A549 (cell line): ENCODE data around the gene ESR1. TPM values are rescaled to one million over a fixed set of nuclear protein-coding genes. Genes with fewer than 3 reads are reported as not detected.

Experiments used
- ATAC-seq, 2 experiments: fragments of 200-7000 bp in 1 of 2; fragments of >200 bp in 1 of 2; cut with Nextera tagmentation in 1 of 2; cut with Tn5 transposase in 1 of 2; 3 replicates each; pipeline versions ENCODE4 v1.8.0 to v1.9.1; 2018 to 2020; ENCODE audit warnings: mild to moderate bottlenecking in 1 of 2, moderate library complexity in 1 of 2
- CTCF ChIA-PET: fragments of 300-600 bp; sonication (Branson Sonifier 250); formaldehyde crosslinking; extraction: SDS; loops from one replicate; lab custom pipeline; 2021; ENCODE audit warnings: antibody characterized with exemption, inconsistent platforms; lab: Yijun Ruan, JAX
- POLR2A ChIA-PET: fragments of 350-600 bp; formaldehyde crosslinking; extraction: SDS; loops from one replicate; lab custom pipeline; 2021; ENCODE audit warnings: antibody characterized with exemption, inconsistent platforms; lab: Yijun Ruan, JAX
- DNase-seq, 2 experiments: peaks; one replicate each; pipeline versions ENCODE4 v3.0.0 to v3.0.0-alpha.2; 2011 to 2016; ENCODE audit warnings: low read depth in 1 of 2, low spot score in 1 of 2
- FAIRE-seq: peaks from 2 replicates; lab custom pipeline; 2011; peaks lifted over from hg19 to GRCh38; lab: Jason Lieb, UNC
- H3K27ac ChIP-seq, 2 experiments: fragments of >200 bp; sonication (Bioruptor Twin); formaldehyde crosslinking; 3 replicates each; pipeline ENCODE4 v1.5.1; 2016 to 2017
- H3K4me1 ChIP-seq: fragments of >200 bp; sonication (Bioruptor Twin); formaldehyde crosslinking; 3 replicates; pipeline ENCODE4 v1.6.1; 2016
- H3K4me2 ChIP-seq: fragments of >200 bp; sonication (Bioruptor Twin); formaldehyde crosslinking; 3 replicates; pipeline ENCODE4 v1.6.1; 2016
- H3K4me3 ChIP-seq: fragments of >200 bp; sonication (Bioruptor Twin); formaldehyde crosslinking; 3 replicates; pipeline ENCODE4 v1.5.1; 2016
- H3K9me3 ChIP-seq: fragments of >200 bp; sonication (Bioruptor Twin); formaldehyde crosslinking; 3 replicates; pipeline ENCODE4 v1.6.1; 2016
- CHD4 ChIP-seq: fragments of 200-600 bp; sonication (generic); IDR thresholded peaks from 2 replicates; pipeline ENCODE4 v1.6.1; 2016; ENCODE audit warnings: antibody characterized with exemption, mild to moderate bottlenecking, borderline replicate concordance
- ESRRA ChIP-seq: fragments of 150-350 bp; IDR thresholded peaks from 2 replicates; pipeline ENCODE4 v1.6.1; 2014; ENCODE audit warnings: mild to moderate bottlenecking, low read length, borderline replicate concordance
- FOSL2 ChIP-seq, 2 experiments: fragments of 450-650 bp in 1 of 2; fragments of >200 bp in 1 of 2; sonication (Bioruptor Twin) in 1 of 2; formaldehyde crosslinking; IDR thresholded peaks; 2 replicates each; pipeline versions ENCODE4 v1.5.0 to v1.6.1; 2016 to 2020; ENCODE audit warnings: mild to moderate bottlenecking in 1 of 2, moderate library complexity in 1 of 2
- GATA3 ChIP-seq: IDR thresholded peaks from 2 replicates; pipeline ENCODE4 v1.6.1; 2012; ENCODE audit warnings: borderline replicate concordance
- HOXA7 ChIP-seq: fragments of 250-450 bp; sonication (Bioruptor Pico); IDR thresholded peaks from 2 replicates; pipeline ENCODE4 v1.5.0; 2020; ENCODE audit warnings: mild to moderate bottlenecking, moderate library complexity
- HOXB13 ChIP-seq: fragments of 250-450 bp; sonication (Bioruptor Pico); IDR thresholded peaks from 2 replicates; pipeline ENCODE4 v1.5.0; 2020; ENCODE audit warnings: low read depth, mild to moderate bottlenecking, moderate library complexity
- HOXB5 ChIP-seq: fragments of 250-450 bp; sonication (Bioruptor Pico); IDR thresholded peaks from 2 replicates; pipeline ENCODE4 v1.5.0; 2020; ENCODE audit warnings: mild to moderate bottlenecking, moderate library complexity
- JUNB ChIP-seq: fragments of >200 bp; sonication (Bioruptor Twin); formaldehyde crosslinking; IDR thresholded peaks from 2 replicates; pipeline ENCODE4 v1.6.1; 2016
- MAFK ChIP-seq: fragments of 450-650 bp; IDR thresholded peaks from 2 replicates; pipeline ENCODE4 v1.6.1; 2014; ENCODE audit not compliant: partially characterized antibody
- MAZ ChIP-seq: fragments of 150-350 bp; IDR thresholded peaks from 2 replicates; pipeline ENCODE4 v1.6.1; 2014; ENCODE audit warnings: antibody characterized with exemption, low read depth, low read length, borderline replicate concordance
- NFE2L2 ChIP-seq: fragments of 150-350 bp; conservative IDR thresholded peaks from 2 replicates; pipeline ENCODE4 v1.6.1; 2014; ENCODE audit warnings: low read length
- NR3C1 ChIP-seq: fragments of >200 bp; sonication (Bioruptor Twin); formaldehyde crosslinking; IDR thresholded peaks from 3 replicates; pipeline ENCODE4 v1.6.1; 2017
- RCOR1 ChIP-seq: fragments of 150-350 bp; IDR thresholded peaks from 2 replicates; pipeline ENCODE4 v1.6.1; 2014; ENCODE audit warnings: antibody characterized with exemption, low read length, low read depth
- RFX5 ChIP-seq: fragments of 450-650 bp; IDR thresholded peaks from 2 replicates; pipeline ENCODE4 v1.7.1; 2014; ENCODE audit warnings: antibody characterized with exemption, mild to moderate bottlenecking, moderate library complexity
- SMC3 ChIP-seq: fragments of >200 bp; sonication (Bioruptor Twin); formaldehyde crosslinking; IDR thresholded peaks from 3 replicates; pipeline ENCODE4 v1.6.1; 2018; ENCODE audit warnings: inconsistent platforms
- SREBF2 ChIP-seq: fragments of 450-650 bp; IDR thresholded peaks from 2 replicates; pipeline ENCODE4 v1.6.1; 2014; ENCODE audit warnings: mild to moderate bottlenecking, moderate library complexity
- TP53 ChIP-seq: fragments of 250-450 bp; sonication (Bioruptor Pico); IDR thresholded peaks from 2 replicates; pipeline ENCODE4 v1.5.0; 2021; ENCODE audit warnings: mild to moderate bottlenecking, moderate library complexity
- WGBS: methylation state at CpG from one replicate; pipeline ENCODE4 v1.1.6; 2017; ENCODE audit errors: missing lambda C conversion rate; 5-methylcytosine and 5-hydroxymethylcytosine counted together
- polyA plus RNA-seq, 4 experiments: library from polyadenylated mRNA; depleted of rRNA in 3 of 4; stranded (reverse); fragments of >200 nt; fragmentation: RNase III in 1 of 4; extraction: RNeasy Plus Mini Kit Qiagen cat#74134 plus additional on column Dnase treatment in 1 of 4; gene quantifications; 2 replicates in 3 of 4; 3 replicates in 1 of 4; pipeline ENCODE4 v1.2.3, GENCODE V29; 2011 to 2017
- TF ChIP-seq, protein P1 (sequence below): fragments of >200 bp; sonication (Bioruptor Twin); formaldehyde crosslinking; IDR thresholded peaks from 3 replicates; pipeline ENCODE4 v1.6.1; 2016
- TF ChIP-seq, protein P2 (sequence below): fragments of 250-450 bp; sonication (Bioruptor Pico); IDR thresholded peaks from 2 replicates; pipeline ENCODE4 v1.5.0; 2021; ENCODE audit warnings: mild to moderate bottlenecking, moderate library complexity, borderline replicate concordance
- TF ChIP-seq, protein P3 (sequence below): IDR thresholded peaks from 2 replicates; pipeline ENCODE4 v1.6.1; 2012
- TF ChIP-seq, protein P4 (sequence below): fragments of 200-600 bp; sonication (generic); IDR thresholded peaks from 2 replicates; pipeline ENCODE4 v1.6.1; 2016; ENCODE audit warnings: antibody characterized with exemption, mild to moderate bottlenecking, moderate library complexity

The ESR1 gene
- polyA plus RNA-seq, 2 of the 4 experiments (the other 2 are of a cell fraction) = not detected

DNA sequence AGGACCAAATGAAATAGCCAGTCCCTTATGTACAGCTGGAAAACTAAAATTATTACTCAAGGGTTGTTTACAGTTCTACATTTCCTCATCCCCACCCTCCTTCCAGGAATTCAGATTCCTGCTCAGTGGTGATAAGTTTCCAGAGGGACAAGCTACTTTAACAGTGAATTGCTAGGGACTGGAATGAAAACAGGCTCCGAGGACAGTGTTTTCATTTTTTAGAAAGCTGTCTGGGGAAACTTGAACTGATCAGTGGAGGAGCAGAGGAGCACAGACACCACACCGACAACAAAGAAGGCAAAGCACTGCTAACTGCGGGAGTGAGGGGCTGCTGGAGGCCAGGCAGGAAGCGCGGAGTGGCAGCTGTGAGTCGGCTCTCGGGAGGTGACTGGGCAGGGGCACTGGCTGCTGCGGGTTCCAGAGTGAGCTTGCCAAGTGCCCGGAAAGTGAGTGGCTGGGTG is 322.2 kb downstream of the ESR1 start:
- 94% methylated on average over 9 of the region's 9 CpGs for WGBS
- H3K9me3 ChIP-seq = no peaks in the 10 kb centered on the region
- ChIA-PET CTCF (interaction anchor here (0.8 kb wide), 1 partner anchor 16 kb away, joined by 3 read pairs; no protein-coding TSS in a partner anchor), POLR2A (no interaction called here)
- ATAC-seq (no peak), DNase-seq (no peak), FAIRE-seq (no peak)
- H3K4me1 ChIP-seq = no peaks in the 10 kb centered on the region
- H3K4me2 ChIP-seq = no peak overlapping the region
- TF ChIP-seq GATA3 (no peak), NR3C1 (no peak), HOXB13 (CRISPR knock-in tag) (no peak), MAZ (no peak), ESRRA (no peak)
- TF ChIP-seq, protein P1, sequence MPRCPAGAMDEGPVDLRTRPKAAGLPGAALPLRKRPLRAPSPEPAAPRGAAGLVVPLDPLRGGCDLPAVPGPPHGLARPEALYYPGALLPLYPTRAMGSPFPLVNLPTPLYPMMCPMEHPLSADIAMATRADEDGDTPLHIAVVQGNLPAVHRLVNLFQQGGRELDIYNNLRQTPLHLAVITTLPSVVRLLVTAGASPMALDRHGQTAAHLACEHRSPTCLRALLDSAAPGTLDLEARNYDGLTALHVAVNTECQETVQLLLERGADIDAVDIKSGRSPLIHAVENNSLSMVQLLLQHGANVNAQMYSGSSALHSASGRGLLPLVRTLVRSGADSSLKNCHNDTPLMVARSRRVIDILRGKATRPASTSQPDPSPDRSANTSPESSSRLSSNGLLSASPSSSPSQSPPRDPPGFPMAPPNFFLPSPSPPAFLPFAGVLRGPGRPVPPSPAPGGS = no peak
- H3K4me3 ChIP-seq = no peak overlapping the region
- no peak overlapping the region for H3K27ac ChIP-seq

DNA sequence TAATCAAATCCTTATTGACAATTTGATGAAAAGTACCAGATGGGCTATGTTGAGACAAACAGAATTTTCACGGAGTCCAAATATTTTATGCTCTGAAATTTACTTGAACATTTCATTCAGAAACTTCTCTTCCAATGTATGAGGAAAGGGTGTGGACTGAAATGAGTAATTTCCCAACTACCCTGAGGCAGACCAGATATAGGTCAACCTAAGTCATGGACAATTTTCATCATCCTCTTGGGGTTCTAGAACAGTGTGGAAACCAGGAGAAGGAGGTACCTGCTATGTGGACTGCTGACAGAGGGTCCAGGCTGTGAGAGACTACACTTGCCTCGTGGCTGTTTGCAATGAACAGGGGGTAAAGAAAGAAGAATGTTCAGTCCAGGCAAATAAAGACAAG is 323.0 kb downstream of the ESR1 start:
- Histone ChIP-seq H3K4me3 (no peak overlapping the region), H3K9me3 (no peaks in the 10 kb centered on the region), H3K4me1 (no peaks in the 10 kb centered on the region), H3K4me2 (no peak overlapping the region), H3K27ac (no peak overlapping the region)
- no peak for TF ChIP-seq HOXA7
- FAIRE-seq = no peak
- no peak for ATAC-seq
- POLR2A ChIA-PET = no interaction called here
- WGBS = 86% methylated on average over 2 of the region's 2 CpGs
- CTCF ChIA-PET = interaction anchor here (1.2 kb wide), 1 partner anchor 364 kb away, joined by 3 read pairs; no protein-coding TSS in a partner anchor
- DNase-seq = no peak

DNA sequence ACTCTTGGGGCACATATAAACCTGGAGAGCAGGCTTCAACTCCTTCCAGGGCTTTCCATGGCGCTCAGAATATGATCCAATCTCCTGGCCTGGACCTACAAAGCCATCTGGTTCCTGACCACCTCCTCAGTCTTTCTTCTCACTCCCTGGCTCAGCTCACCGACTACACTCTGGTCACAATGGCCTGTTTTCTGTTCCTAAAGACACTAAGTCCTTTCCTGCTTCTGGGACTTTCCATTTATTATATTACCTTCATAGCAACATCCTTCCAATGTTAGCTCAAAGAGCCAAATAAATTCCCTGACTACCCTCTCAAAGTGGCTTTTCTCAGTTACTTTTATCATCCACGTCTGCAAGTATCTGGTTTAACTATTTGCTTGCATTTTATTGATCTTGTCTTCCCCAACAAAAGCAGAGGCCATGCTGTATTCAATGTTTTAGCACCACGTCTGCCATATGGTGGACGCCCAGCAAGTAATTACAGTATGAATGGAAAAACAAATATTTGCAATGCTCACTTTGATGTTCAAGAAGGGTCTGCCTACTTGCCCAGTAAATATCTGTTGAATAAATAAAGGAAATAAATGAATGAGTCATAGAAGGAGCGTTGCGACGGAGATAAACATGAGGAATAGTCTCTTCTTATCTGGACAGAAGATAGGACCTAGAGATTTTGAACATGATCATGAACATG is 328.4 kb downstream of the ESR1 start:
- WGBS = 38% methylated on average over 8 of the region's 8 CpGs
- TF ChIP-seq NFE2L2 (no peak), HOXA7 (no peak), FOSL2 (IDR thresholded peaks at IDR 0.05) (no peak), FOSL2 (CRISPR knock-in tag; IDR thresholded peaks at IDR 0.05) (peak; percentile 63), JUNB (0 out of 2 replicates have a peak, but pooled peaks have one; percentile 21), MAFK (no peak)
- TF ChIP-seq, protein P2, sequence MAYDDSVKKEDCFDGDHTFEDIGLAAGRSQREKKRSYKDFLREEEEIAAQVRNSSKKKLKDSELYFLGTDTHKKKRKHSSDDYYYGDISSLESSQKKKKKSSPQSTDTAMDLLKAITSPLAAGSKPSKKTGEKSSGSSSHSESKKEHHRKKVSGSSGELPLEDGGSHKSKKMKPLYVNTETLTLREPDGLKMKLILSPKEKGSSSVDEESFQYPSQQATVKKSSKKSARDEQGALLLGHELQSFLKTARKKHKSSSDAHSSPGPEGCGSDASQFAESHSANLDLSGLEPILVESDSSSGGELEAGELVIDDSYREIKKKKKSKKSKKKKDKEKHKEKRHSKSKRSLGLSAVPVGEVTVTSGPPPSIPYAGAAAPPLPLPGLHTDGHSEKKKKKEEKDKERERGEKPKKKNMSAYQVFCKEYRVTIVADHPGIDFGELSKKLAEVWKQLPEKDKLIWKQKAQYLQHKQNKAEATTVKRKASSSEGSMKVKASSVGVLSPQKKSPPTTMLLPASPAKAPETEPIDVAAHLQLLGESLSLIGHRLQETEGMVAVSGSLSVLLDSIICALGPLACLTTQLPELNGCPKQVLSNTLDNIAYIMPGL (CRISPR knock-in tag) = no peak

DNA sequence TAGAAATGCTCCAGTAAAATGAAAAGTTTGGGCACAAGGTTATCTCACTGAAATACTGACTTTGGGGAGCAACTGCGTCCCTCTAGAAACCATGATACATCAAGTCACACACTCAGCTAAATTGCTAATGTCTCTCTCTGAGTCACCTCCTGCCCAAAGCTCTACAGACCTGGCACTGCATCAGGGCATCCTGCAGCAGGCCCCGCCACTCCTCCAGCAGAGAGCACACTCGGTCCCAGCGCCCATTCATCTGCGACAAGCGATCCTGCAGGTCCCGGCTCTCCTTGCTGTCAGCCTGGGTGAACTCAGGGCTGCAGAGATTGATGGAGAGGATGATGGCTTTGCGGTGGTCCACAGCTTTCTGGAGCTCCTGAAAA is 329.0 kb downstream of the ESR1 start:
- 55% methylated on average over 7 of the region's 8 CpGs for WGBS
- ATAC-seq (peak; percentile 73 to 74; a peak in 4 of 6 replicates), FAIRE-seq (no peak), DNase-seq (peak; percentile 14 to 25)
- H3K4me3 ChIP-seq = no peak overlapping the region
- TF ChIP-seq RCOR1 (no peak), SREBF2 (no peak), HOXB5 (CRISPR knock-in tag) (no peak), SMC3 (no peak), HOXA7 (no peak), TP53 (CRISPR knock-in tag) (no peak), CHD4 (no peak), RFX5 (no peak)
- TF ChIP-seq, protein P3, sequence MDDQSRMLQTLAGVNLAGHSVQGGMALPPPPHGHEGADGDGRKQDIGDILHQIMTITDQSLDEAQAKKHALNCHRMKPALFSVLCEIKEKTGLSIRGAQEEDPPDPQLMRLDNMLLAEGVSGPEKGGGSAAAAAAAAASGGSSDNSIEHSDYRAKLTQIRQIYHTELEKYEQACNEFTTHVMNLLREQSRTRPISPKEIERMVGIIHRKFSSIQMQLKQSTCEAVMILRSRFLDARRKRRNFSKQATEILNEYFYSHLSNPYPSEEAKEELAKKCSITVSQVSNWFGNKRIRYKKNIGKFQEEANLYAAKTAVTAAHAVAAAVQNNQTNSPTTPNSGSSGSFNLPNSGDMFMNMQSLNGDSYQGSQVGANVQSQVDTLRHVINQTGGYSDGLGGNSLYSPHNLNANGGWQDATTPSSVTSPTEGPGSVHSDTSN = no peak
- TF ChIP-seq, protein P4, sequence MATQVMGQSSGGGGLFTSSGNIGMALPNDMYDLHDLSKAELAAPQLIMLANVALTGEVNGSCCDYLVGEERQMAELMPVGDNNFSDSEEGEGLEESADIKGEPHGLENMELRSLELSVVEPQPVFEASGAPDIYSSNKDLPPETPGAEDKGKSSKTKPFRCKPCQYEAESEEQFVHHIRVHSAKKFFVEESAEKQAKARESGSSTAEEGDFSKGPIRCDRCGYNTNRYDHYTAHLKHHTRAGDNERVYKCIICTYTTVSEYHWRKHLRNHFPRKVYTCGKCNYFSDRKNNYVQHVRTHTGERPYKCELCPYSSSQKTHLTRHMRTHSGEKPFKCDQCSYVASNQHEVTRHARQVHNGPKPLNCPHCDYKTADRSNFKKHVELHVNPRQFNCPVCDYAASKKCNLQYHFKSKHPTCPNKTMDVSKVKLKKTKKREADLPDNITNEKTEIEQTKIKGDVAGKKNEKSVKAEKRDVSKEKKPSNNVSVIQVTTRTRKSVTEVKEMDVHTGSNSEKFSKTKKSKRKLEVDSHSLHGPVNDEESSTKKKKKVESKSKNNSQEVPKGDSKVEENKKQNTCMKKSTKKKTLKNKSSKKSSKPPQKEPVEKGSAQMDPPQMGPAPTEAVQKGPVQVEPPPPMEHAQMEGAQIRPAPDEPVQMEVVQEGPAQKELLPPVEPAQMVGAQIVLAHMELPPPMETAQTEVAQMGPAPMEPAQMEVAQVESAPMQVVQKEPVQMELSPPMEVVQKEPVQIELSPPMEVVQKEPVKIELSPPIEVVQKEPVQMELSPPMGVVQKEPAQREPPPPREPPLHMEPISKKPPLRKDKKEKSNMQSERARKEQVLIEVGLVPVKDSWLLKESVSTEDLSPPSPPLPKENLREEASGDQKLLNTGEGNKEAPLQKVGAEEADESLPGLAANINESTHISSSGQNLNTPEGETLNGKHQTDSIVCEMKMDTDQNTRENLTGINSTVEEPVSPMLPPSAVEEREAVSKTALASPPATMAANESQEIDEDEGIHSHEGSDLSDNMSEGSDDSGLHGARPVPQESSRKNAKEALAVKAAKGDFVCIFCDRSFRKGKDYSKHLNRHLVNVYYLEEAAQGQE = no peak
- POLR2A ChIA-PET = no interaction called here
- CTCF ChIA-PET = interaction anchor here (0.6 to 2.3 kb wide), 3 partner anchors 12 to 381 kb away, joined by 3 to 5 read pairs (median 3); no protein-coding TSS in a partner anchor
- no peak overlapping the region for H3K27ac ChIP-seq
- peaks cover 14% of the 10 kb centered on the region; the same call in 2 of the 3 replicates for H3K4me1 ChIP-seq
- no peaks in the 10 kb centered on the region for H3K9me3 ChIP-seq
- H3K4me2 ChIP-seq = peak overlapping the region; percentile 31; the same call in 2 of the 3 replicates

More for the DNA sequence above, 328.4 kb downstream of the ESR1 start:
- CTCF ChIA-PET = interaction anchor here (0.6 to 2.3 kb wide), 3 partner anchors 11 to 380 kb away, joined by 3 to 5 read pairs (median 3); no protein-coding TSS in a partner anchor
- ATAC-seq (peak in 1 of 2 experiments; percentile 32; a peak in 2 of 6 replicates), FAIRE-seq (no peak), DNase-seq (peak; percentile 3 to 32)
- H3K4me3 ChIP-seq = no peak overlapping the region
- no peak overlapping the region for H3K27ac ChIP-seq
- H3K9me3 ChIP-seq = no peaks in the 10 kb centered on the region
- H3K4me2 ChIP-seq = peak overlapping the region; percentile 31; the same call in 2 of the 3 replicates
- peaks cover 14% of the 10 kb centered on the region; the same call in 2 of the 3 replicates for H3K4me1 ChIP-seq
- POLR2A ChIA-PET = no interaction called here
